AG08395 (cell line): ENCODE results near the gene MARVELD1.
A peak's percentile ranks its signal among the peaks of the same experiment; 100 is the strongest.
"Not testable (repeated sequence)": the region's sequence is repeated elsewhere in the genome, so short reads cannot be mapped to it uniquely, and the experiment has no call there.

ENCODE experiments used
- DNase-seq: peaks from one replicate; pipeline ENCODE4 v3.0.0; 2012; ENCODE audit warnings: mixed read lengths, low spot score

MARVELD1 gene

GRCh38 chr10:97713339-97713825, at the start of gene MARVELD1:
Gene MARVELD1 (plus strand): TSS chr10:97713730. CDS start chr10:97713877, 147 bp downstream.
- DNase-seq: peak; percentile 86

DNA sequence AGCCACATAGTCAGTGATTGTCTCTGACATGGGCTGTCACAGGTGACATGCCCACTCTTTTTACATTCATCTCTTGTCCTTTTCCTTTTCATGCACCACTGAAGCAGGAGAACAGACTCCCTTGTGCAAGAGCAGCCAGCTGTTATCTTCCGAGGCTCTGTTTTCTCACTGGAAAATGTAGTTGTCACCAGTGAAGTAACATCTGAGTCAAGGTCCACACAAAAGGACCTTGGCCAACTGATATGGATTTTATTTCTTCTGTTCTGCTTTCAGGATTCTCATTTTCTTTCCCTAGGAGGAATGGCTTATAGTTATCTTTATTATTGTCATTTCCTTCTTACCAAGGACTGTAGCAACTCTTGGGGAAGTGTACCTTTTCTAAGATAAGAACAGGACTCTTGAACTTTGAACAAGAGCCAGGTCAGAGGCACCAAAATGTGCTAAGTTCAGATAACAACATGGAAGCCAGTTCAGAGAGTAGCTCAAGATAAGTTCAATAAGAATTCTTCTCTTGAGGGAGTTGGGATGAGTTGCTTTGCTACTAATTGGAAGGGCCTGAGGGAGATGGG, 49.2 kb upstream of the MARVELD1 start:
- DNase-seq: no peak

DNA sequence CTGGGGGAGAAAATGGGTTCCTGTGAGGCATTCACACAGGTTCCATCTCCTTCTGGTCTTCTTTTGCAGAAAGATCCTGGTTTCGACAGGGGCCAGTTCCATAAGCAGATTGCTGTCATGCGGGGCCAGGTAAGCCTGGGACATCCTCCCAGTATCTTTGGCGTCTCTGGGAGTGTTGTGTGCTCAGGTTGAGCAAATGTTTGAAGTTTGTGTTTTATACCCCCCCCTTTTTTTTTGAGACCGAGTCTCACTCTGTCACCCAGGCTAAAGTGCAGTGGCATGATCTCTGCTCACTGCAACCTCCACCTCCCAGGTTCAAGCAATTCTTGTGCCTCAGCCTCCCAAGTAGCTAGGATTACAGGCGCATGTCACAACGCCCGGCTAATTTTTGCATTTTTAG, 46.5 kb upstream of the MARVELD1 start:
- DNase-seq: no peak

DNA sequence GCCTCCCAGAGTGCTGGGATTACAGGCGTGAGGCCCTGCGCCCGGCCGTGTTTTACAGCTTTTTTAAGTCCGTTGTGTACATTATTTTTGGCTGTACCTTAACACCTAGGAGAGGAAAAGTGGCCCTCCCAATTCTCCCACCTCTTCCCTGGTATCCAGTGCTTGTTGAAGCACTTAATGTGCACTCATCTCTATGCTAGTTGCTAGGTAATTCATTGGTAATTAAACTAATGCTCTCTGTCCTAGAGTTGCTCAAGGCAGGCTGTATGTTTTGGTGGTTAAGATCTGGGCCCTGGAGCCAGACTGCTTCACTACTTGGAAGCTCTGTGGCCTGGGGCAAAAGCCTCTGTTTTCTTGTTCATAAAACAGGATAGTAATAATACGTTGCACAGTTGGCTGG, 46.1 kb upstream of the MARVELD1 start:
- DNase-seq: no peak

- DNase-seq: no peak
Measured at GRCh38 chr10:97669571-97669970, 44.0 kb upstream of the MARVELD1 start.

DNA sequence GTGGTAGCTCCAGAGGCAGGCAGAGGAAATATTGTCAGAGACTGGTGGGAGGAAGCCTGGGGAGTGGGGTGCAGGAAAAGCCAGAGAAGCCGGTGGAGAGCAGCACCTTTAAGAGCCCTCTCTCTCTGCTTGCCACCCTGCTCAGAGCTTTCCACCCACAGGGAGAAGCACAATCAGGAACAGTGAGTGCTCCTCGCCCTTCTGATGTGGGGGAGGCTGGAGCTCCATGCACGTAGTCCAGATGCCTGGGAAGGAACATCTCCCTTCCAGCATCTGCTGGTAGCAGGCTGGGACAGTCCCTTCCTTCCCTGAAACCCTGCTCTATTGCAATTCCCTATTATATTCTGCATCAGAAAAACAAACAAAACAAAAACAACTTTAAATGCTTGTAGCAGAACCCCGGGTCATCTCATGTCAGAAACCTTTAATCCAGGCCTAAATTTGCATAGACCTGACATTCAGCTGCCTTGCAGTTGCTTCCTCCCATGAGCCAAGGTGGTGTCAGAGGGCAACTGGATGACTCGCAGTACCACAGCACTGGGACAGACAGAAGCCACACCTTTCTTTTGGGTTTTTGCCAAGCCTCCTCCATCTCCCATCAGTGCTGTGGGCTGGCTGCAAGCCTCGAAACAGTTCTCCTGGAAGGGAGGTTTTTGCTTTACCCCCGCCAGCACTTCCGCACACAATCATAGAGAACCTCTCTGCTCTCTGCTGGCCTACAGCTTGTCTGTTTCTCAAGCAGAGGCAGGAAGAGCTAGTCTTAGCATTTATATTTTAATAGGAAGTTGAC, 39.6 kb upstream of the MARVELD1 start:
- peak; percentile 56 for DNase-seq

GRCh38 chr10:97675222-97675621, 38.3 kb upstream of the MARVELD1 start:
- no peak for DNase-seq

GRCh38 chr10:97676770-97677581, 36.6 kb upstream of the MARVELD1 start:
- DNase-seq: peak; percentile 76

DNA sequence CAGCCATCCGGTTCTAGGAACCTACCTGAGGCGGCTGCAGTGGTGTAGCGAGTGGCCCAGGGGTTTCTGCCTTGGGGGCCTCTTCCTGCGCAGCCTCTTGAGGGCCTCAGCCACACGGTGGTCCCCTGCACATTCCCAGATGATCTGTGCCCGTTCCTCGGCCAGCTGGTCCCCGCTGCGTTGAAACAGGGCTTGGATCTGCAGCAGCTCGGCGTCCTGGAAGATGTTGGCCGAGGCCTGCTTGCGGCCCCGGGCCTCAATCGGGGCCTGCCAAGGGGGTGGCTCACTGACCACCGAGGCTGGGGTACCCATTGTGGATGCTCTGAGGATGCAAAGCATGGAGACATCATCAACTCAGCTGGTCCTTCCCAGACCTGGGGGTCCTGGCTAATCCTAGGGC, 33.9 kb upstream of the MARVELD1 start:
- no peak for DNase-seq

DNA sequence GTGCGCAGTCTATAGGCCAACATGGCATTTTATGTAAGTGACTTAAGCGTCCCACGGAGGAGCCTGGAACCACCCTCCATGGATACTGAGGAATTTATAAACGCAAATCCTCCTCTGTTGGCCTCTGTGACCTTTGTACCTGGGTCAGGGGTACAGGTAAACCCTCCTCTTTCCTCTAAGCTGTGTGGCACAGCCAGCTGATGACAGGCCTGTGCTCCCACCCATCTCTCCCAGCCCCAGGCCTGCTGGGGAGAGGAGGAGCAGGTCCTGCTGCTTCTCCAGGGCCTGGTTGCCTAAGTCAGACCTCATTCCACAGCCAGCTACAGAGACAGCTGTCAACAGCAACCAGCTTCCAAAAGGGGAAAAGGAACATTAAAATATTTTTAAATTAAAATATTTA, 31.5 kb upstream of the MARVELD1 start:
- DNase-seq: no peak

GRCh38 chr10:97683556-97684367, 29.8 kb upstream of the MARVELD1 start:
- DNase-seq: peak; percentile 41

DNA sequence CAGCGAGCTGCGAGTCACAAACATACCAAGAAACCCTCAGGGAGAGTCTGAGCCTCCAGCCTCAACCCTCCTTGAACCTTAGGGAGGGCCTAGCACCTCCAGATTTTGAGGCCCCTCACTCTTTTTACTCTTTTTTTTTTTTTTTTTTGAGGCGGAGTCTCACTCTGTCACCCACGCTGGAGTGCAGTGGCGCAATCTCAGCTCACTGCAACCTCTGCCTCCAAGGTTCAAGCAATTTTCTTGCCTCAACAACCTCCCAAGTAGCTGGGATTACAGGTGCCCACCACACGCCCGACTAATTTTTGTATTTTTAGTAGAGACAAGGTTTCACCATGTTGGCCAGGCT, 29.2 kb upstream of the MARVELD1 start:
- not testable (repeated sequence) for DNase-seq

GRCh38 chr10:97684866-97685394, 28.6 kb upstream of the MARVELD1 start:
- DNase-seq: no peak

DNA sequence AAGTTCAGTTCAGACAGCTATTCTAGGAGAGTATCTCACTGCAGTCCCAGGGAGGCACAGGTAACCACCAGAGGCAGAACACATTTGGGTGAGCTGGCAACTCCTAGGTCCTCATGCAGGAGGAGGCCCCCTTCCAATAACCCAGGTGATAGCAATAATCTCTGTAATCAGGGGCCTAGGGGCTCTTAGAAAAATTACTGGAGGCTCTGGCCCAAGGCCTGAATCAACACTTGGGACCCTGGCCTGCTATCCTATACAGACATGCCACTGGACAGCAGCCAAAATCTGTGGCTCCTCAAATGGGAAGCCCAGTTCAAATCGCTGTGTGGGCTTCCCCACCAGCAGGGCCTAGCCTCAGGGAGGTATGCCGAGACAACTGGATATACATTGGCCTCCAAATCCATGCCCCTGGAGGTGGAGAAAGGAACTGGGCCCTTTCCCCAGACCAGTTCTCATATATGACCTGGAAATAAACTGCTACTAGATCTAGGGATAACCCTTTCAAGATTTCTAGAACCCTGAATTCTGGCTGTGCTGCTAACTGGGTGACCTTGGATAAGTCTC, 28.1 kb upstream of the MARVELD1 start:
- DNase-seq: no peak

DNA sequence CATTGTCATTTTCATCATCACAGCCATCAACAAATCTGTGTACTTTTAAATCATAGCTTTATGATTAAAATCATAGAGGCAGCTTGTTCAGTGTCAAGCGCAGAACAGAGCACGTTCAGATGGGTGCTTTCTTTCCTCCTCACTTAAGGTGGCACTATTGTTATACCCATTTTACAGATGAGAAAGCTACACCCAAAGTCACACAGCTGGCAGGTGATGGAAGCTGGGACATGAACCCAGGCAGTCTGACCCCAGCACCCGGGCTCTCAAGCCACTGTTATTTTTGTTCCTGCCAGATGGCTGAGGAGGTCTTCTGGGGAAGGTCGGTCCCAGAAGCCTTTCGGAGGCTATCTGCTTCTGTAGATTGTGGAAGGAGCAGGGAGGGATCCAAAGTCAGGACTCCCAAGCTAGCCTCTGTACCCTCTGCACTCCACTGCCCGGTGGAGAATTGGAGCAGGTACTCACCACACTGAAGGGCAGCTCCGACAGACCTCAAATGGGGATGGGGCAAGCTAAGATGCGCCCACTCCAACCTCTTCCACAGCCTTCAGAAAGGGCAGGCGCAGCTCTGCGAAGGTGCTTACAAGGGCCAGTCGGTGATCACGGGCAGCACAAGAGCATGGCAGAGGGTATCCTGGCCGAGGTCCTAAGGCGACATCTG, 27.1 kb upstream of the MARVELD1 start:
- DNase-seq: no peak

- DNase-seq: peak; percentile 96
Measured at GRCh38 chr10:97686962-97687784, 26.4 kb upstream of the MARVELD1 start, which contains the start of gene AVPI1. Gene AVPI1 (minus strand): TSS chr10:97687241. CDS start chr10:97679905, 7,336 bp downstream.

DNA sequence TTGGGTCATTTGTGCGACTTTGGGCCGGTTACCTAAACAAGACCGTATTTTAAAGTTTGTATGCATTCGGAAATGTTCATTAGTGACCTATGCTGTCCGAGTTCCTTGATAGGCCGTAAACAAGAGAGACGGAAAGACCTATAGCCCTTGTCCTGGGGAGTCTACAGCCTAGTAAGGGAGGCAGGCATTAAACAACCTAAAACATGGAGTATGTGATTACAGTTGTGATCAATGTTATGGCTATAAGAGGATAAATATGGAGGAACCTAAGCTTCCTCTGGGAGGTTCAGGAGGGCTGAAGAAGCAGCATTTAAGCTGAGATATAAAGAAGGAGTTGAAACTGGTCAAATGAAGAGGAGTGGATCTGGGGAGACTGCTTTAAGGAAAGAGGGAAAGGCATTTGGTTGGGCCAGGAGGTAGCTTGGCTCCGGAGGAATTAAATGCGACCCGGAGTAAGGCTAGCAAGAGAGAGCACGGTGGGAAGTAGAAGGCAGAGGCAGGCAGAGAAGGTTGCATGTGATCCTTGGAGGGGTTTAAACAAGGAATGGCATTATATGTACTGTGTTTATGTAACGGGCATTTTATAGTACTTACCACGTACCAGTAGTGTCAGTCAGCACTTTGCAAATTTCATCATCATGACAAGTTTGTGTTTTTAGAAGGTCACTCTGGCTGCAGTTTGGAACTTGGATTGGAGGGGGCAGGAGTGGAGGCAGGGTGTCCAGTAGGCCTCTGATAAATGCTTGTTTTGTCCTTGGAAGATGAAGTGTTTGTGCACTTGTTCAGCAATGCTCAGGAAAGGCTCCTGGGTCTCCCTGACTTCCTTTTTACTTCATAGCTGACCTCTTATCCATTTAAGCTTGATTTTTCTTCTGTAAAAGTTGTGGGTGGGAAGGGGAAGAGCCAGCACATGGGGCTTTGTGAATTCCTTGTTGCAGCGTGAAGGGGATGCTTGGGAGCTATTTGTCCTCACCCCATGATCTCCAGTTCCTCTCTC, 25.4 kb upstream of the MARVELD1 start:
- DNase-seq: peak; percentile 12

- peak; percentile 90 for DNase-seq
Measured at GRCh38 chr10:97689559-97690020, 23.9 kb upstream of the MARVELD1 start.
